ENCODE results near the gene ADARB2. TPM values are rescaled to one million over a fixed set of nuclear protein-coding genes. Genes with fewer than 3 reads are reported as not detected.

Gene ADARB2
- total RNA-seq, 2 donors from 2014 or later, result 0.27 TPM; not detected in 1

DNA sequence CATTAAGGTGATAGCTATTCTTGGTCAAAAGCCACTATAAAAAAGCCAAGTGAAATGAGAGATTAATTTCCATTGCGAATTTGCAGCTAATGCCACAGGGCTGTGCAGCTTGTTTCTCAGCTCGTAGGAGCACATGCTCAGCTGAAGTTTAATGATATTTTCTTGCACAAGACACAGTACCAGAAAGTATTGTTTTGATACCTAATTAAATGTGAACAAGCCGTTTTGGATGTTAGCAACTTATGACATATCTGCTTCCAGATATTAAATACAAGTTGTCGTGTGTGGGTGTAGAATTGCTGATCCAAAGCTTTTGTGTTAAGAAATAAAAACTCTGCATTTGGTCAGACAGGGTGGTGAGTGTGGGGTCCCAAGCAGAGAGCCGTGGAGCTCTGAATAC lies 47.2 kb downstream of the ADARB2 start:
- intact Hi-C loops (cut with DNase I), result no loop called here
- no peak for DNase-seq
- ATAC-seq, result no peak

DNA sequence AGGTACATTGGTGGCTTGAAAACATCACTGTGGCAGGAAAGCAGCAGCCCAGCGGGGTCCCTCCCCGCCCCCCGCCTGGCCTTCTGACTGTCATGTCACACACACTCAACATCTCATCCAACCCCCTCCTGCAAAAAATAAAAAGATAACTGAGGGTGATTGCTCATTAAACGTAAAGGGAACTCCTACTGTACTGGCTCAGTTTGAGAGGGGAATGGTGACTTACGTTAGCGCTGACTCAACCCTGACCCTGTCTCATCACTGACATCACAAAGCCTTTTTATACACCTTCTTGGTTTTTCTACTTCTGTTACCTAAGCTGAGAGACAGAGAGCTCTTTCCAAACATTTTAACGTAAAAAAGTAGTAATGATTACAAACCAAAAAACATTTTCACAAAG lies 48.8 kb downstream of the ADARB2 start:
- DNase-seq (no peak), ATAC-seq (no peak)
- intact Hi-C loops (cut with DNase I), result no loop called here

DNA sequence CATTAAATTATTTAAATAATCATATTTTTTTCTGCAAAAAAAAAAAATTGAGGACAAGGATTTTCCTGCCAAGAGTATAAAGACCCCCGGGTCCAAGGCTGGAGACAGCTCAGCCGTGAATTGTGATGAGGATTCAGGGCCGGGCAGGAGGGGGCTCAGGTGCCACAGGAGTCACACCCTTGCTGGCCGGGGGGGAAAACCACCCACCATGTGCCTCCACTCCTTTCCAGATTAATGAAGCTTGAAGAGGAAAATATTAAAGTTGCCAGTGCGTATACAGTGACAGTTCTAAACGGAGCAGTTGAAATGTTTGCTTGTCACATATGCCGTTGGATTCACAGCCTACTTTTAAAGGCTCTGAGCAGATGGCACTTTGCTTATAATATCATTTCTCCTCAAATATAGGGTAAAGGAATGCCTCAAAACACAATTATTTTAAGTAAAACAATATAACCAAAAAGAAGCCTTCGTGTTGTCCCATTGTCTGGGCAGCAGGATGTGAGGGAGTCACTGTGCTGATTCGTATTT lies 49.6 kb downstream of the ADARB2 start:
- DNase-seq (no peak), ATAC-seq (no peak)
- intact Hi-C loops (cut with DNase I), result no loop called here

DNA sequence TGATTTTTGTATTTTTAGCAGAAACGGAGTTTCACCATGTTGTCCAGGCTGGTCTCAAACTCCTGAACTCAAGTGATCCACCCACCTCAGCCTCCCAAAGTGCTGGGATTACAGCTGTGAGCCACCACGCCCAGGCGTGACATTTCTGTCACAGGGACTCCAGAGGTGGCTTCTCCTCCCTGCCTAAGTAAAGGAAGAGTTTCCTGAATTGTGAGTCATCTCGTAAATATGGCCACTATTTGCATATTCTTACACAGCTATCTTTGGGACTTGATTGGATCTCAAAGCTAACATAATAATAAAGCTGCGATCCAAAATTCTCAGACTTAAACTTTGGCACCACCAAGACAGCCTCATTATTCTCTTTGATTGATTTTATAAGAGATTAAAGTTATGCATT lies 50.1 kb downstream of the ADARB2 start:
- intact Hi-C loops (cut with DNase I), result no loop called here
- ATAC-seq, result no peak
- no peak for DNase-seq

DNA sequence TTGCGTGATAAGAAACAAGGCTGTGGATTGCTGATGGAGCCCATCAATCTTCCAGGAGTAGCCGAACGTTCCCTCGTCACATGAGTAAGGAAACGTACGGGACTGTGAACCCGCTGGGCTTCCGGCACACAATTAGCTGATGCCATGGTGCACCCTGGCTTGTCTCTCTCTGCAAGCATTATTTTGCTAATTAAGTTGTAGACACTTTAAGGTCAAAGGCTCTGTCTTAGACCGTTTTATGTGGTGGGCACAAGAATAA lies 50.9 kb downstream of the ADARB2 start:
- ATAC-seq (no peak), DNase-seq (no peak)
- intact Hi-C loops (cut with DNase I), result no loop called here

DNA sequence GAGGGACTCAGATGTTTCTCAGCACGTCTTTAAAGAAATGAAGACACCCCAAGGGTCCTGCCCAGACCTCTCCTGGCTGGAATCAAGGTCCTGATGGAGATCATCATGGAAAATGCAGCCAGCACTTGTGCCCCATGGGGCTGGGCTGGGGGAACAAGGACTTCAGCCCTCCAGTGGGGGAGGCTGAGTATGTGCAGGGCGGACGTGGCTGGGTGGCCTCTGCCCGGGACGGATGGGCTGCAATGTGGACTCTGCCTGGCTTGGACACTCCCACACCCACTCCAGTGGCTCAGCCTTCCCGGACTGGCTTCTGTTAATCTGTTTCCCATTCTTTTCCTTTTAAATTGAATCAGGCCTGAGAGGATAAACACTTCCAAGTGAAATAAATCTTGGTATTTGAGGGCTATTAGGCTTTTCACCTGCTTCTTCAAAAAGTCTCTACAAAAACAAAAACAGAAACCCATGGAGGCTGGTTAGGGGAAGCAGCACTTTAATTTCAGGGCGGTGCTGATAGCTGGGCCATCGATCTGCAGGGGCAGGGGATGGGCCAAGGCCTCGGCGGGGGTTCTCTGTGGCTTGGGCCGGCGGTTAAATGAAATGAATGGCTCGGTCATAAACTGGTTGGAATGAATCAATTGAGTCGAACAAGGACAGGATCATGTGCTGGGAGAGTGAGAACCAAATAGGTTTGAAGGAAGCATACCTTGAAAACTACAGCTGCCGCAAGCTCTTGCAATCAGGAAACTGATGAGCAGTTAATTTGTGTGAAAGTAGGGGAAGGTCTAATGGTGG lies 51.4 kb downstream of the ADARB2 start:
- ATAC-seq, result no peak
- intact Hi-C loops (cut with DNase I), result no loop called here
- DNase-seq, result no peak

DNA sequence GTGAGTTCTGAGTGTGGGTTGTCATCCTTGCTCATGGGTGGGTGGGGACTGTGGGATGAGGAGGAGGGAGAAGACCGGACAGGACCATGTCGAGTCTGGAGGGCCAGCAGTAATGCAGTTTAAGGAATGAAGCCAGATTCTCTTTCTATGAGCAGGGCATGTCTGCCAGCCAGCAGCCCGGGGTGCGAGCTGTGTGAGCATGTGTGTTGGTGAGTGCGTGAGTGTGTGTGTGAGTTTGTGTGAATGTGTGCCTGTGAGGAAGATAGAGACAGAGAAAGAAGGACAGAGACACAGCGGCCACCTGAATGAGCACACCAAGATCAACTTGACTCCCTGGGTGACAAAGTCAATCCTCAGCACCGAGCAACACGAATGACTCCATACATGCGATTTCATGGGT lies 52.3 kb downstream of the ADARB2 start:
- DNase-seq, result no peak
- intact Hi-C loops (cut with DNase I), result no loop called here
- ATAC-seq, result no peak

DNA sequence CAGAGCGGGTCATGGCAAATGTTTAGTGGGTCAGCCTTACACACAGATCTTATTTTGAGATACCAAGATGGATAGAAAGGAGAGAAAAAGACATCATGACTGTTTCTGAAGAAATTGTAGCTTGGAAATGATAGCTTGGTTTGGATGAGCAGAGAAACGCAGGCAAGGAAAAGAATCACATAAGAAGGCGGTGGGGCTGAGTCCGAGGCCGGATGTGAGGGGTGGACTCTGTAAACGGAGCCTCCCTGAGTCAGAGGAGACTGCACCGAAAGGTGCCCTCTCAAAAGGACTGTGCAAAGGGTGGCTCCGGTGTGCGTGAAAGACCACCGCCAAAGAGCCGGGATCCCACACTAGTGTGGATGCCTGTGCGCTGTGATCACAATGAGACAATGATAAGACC lies 53.7 kb downstream of the ADARB2 start:
- no peak for DNase-seq
- intact Hi-C loops (cut with DNase I), result no loop called here
- ATAC-seq, result no peak

DNA sequence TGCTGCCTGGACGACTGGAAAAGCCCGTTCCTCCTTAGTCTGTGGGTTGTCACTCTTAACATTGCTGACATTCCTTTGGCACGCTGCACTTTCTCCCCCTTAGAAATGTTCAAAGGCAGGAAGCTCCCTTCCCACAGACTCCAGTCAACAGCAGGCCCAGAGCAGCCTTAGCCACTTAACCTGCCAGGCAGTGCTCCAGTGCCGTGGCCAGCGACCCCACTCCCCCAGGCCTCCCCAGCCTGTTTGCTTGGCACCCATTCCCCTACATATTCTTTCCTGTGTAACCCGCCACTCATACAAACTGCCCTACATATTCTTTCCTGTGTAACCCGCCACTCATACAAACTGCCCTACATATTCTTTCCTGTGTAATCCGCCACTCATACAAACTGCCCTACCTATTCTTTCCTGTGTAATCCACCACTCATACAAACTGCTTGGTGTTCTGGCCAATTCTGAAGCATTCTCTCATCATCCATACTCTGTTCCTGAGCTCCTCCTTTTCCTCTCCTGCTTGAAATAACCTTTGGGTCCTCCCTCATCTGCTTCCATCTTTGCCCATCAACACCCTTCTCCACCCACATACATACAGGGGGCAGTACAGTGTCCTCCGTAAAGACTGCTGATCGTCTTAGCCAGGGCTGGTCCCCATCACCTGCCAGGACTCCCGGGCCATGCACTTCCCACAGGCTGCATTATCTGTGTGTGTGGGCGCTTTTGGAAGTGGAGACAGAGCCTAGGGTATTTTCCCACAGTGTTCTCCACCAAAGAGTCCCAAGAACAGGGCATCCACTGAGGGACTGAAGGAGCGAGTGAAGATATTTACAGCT lies 57.3 kb downstream of the ADARB2 start:
- no peak for DNase-seq
- intact Hi-C loops (cut with DNase I), result no loop called here
- ATAC-seq, result no peak

DNA sequence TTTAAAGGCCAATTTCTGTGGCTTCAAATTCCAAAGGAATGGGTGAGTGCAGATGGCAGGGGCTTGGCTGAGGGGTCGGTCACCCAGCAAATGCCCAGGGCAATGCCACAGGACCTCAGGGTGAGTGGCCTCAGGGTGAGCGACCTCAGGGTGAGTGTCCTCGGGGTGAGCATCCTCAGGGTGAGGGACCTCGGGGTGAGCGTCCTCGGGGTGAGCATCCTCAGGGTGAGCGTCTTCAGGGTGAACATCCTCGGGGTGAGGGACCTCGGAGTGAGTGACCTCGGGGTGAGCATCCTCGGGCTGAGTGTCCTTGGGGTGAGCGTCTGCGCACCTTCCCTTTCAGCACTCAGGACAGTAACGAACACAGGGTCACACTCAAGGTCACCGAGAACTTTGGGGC lies 59.2 kb downstream of the ADARB2 start:
- DNase-seq, result no peak
- no peak for ATAC-seq
- intact Hi-C loops (cut with DNase I), result no loop called here

DNA sequence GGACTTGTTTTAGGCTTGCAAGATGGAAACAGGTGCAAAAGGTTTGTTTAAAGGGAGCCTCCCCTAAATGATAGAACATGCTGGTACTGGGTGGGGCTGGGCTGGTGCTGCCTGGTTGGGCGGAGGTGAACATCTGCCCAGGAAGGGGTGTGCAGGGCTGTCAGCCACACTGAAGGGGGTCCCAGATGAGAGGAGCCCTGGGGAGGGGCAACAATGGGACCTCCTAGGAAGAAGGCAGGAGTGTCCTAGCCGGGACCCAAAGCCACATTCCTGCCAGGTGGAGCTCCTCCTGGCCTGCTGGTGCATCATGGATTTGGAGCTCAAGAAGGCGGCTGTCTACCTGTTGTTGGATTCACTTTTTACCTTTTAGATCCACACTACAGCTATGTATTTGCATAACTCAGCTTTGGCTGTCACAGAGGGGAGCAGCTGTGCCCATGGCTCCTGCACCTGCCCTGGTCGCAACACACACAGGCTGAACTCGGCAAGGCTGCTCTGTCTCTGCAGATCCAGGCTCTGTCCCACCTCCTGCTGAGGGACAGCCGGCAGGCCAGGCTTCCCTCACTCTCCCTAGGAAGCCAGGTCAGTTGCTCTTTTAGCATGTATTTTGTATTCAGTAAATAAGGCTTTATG lies 59.9 kb downstream of the ADARB2 start:
- intact Hi-C loops (cut with DNase I), result no loop called here
- ATAC-seq, result no peak
- no peak for DNase-seq

DNA sequence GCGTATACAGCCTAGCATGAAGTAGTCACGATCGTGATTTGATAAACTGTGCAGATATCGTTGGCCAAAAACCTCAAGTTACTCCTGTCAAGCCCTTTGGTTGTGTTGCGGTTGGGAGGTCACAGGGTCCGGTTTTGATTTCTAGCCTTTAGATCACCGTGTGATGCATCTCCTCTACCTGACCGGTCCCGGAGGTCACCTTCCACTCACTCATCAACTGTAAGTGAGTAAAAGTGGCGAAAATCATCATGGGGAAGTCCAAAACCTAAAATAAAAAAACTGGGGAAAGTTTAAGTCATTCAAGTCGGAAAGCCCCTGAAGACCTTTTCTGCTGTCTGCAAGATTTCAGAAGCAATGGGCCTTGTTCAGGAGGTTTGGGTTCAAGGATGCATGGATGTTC lies 62.8 kb downstream of the ADARB2 start:
- ATAC-seq (no peak), DNase-seq (no peak)
- intact Hi-C loops (cut with DNase I), result no loop called here

DNA sequence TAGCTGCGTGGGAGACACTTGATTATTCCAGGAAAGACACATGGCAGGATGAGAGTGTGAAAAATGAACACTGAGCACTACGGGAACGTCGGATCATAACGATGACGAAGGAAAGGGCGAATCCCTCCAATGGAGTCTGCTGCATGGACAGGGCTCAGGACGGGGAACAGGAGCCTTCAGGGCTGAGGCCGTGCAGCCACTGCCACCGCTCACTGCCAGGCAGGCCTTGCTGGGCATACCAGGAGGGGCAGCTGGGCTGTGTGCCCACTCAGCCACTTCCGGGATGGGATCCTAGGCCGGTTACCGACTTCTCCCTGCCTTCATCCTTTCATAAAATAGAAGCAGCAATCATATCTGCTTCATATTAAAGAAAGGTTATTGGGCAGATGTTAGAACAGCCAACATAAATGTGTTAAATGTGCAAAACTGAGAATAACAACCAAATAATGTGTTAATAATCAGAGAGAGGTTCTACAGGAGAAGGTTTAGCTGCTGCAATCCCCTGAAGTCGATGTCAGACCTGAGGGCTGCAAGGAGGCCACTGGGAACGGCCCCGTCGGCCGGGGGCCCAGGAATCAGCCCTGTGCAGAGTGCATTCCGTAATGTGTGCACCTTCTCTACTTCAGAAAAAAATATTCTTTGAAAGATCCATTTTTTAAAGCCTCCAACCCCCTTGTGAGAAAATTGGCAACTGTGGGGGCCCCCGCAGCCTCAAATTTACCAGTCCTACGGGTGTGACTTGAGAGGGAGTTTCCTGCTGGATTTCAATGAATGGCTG lies 63.6 kb downstream of the ADARB2 start:
- ATAC-seq (no peak), DNase-seq (no peak)
- intact Hi-C loops (cut with DNase I), result no loop called here

DNA sequence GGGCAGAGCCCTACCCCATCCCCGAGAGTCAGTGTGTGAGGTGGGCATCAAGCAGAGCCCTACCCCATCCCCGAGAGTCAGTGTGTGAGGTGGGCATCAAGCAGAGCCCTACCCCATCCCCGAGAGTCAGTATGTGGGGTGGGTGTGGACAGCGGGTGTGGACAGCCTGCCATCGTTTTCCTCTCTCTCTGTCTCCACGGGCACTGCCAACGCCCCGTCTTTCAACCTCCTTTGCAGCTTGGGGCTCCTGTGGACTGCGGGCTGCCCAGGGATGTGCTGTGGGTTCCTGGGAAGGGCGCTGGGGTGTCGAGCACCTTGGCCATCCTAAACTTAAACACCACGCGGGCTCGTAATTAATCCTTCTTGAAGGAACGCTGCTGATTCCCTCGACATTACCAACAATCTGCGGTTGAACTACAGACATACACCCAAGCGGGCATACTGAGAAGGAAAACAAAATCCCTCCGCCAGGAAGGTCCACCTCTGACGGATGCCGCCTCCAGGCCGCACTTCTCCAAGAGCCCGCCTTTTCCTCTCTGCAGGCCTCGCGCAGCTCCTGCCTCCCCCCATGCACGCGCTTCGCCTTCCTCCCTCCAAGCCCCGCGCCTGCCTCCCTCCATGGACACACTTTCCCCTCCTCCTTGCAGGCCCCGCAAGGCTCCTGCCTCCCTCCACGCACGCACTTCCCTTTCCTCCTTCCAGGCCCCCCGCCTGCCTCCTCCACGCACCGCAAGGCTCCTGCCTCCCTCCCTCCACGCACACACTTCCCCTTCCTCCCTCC lies 65.1 kb downstream of the ADARB2 start:
- ATAC-seq, result no peak
- DNase-seq, result no peak
- intact Hi-C loops (cut with DNase I), result no loop called here

DNA sequence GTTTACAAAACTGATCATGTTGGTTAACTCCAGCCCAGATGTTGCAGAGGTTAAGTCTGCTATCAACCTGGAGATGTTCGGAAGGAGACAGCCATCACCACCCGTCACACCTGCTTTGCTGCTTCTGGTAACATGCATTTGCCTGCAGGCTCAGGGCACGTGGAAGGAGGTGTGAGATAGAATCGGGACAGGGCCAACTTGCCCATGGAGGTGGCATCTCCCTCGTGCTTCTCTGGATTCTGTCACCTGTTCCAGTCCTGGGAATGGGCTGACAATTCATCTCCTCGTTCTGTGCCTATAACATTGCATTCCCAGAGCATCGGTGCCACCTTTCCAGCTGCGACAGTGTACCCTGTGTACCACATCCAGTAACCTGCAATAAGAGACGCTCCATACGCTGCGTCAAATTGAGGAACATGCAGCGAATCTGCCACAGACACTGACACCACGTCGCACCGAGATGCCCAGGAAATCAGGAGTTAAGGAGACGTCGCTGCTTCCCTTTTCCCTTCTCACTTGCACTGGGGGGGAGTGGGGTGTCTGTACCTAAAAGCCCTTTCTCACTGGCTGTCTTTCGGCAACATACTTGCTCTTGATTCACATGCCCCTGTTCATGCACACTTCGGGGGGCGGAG lies 65.8 kb downstream of the ADARB2 start:
- DNase-seq (no peak), ATAC-seq (no peak)
- intact Hi-C loops (cut with DNase I), result no loop called here

DNA sequence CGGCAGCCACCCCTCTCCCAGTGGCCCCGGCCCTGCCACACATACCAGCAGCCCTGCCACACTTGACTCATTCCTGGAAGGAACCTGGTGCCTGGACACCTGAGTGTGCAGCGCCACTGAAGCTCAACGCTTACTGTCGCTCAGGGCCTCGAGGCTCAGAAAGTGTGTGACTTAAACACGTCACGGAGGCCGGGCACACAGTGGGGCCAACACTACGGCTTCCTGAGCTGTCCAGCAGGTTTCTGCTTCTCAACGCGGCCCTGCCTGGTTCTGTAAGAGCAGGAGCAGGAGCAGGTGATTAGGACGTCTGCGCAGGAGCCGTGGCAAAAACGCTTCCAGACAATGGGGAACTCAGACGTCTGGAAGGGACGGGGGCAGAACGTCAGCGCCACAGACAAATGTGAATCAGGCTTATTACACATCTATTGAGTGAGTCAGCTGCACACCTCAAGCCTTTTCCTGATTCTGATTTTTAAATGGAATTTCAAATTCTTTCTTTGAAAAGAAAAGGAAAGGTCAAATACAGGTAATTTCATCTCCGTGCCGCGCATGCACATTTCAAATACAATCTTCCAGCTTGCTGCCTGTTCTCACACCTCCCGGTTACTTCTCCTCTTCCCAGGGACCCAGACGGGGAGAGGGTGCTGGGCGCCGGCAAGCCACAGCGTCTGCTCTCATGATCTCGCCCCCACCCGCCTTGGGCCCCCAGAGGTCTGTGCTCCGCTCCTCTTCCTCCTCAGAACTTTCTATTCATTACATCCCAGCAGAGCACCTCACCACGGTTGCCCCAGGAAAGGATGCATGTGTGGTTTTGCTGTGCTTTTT lies 66.6 kb downstream of the ADARB2 start:
- ATAC-seq, result no peak
- intact Hi-C loops (cut with DNase I), result no loop called here
- no peak for DNase-seq

DNA sequence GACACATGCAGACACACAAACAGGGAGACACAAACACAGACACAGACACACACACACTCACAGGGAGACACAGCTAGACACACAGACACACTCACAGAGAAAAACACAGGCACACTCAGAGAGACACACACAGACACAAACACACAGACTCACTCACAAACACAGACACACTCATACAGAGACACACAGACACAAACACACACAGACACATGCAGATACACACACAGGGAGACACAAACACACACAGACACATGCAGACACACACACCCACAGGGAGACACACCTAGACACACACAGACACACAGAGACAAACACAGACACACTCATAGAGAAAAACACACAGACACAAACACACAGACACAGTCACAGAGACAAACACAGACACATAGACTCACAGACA lies 67.9 kb downstream of the ADARB2 start:
- intact Hi-C loops (cut with DNase I), result no loop called here
- no peak for DNase-seq
- no peak for ATAC-seq

DNA sequence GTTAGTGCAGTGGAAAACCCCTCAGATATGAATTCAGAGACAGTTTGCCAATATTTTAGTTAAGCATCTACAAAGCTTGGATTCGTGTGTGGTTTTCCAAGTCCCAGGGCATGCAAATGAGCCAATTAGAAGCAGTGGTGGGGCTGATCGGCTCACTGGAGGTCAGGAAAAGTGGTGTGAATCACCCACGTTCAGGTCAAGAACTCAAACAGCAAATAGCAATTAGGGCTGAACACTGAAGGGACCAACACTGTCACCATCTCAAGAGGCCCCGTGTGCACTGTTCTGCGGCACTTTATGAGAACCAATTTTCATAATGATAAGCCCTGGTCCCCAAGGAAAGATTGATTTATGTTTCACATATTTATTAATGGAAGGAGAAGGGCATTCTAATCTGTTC lies 68.9 kb downstream of the ADARB2 start:
- intact Hi-C loops (cut with DNase I), result no loop called here
- DNase-seq, result no peak
- ATAC-seq, result no peak

Measured in left cardiac atrium (tissue), 4 donors.